Measurements from ENCODE around the gene NCBP2. TPM values are rescaled to one million over a fixed set of nuclear protein-coding genes. Genes with fewer than 3 reads are reported as not detected.

Gene NCBP2
- total RNA-seq, 1 donor from 2014 or later, result 54.7 TPM

DNA sequence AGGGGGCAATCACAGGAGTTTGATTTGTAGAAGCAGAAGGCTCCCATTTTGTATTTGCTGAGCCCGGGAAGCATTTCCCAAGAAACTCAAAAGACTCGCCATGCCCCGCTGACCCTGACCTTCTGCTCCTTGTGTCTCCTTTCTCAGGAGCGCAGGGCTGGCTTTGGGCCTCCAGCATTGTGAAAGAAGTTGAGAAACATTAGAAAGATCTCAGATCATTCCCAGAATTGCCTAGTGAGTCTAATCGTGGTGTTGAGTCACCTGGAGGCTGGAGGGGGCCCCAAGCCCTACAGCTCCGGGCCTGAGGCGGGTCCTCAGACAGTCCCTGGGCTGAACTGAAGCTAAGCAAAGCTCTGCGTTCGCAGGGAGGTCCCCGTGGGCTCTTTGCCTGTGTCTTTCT, 37.2 kb upstream of the NCBP2 start:
- H3K36me3 ChIP-seq, result no peaks in the 10 kb centered on the region
- no peaks in the 10 kb centered on the region for H3K27me3 ChIP-seq
- no peak overlapping the region for H3K4me3 ChIP-seq
- DNase-seq (no peak), ATAC-seq (no peak)
- H3K27ac ChIP-seq, result no peak overlapping the region
- no peaks in the 10 kb centered on the region for H3K9me3 ChIP-seq
- TF ChIP-seq CTCF (IDR thresholded peaks at IDR 0.05), result no peak
- intact Hi-C loops (cut with DNase I), result no loop called here
- H3K4me1 ChIP-seq, result no peaks in the 10 kb centered on the region

DNA sequence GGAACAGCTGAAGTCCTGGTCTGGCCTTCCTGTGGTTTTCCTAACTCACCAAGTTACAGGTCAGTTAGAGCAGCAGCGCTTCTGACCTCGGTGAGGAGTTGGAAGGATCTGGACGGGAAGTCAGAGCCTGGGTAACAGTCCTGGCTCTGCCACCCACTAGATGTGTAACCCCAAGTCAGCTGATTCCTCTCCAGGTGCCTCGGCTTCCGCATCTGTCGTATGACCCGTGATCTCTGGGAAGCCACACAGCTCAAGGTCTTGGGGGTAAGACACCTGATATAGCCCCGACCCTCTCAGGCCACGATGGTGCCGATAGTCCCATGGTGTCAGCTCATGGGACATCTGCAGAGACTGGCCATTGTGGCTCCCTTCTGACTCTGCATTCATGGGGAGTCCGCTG, 34.6 kb upstream of the NCBP2 start:
- Histone ChIP-seq H3K4me1 (no peaks in the 10 kb centered on the region), H3K27ac (no peak overlapping the region), H3K36me3 (no peaks in the 10 kb centered on the region), H3K4me3 (no peak overlapping the region), H3K27me3 (no peaks in the 10 kb centered on the region), H3K9me3 (no peaks in the 10 kb centered on the region)
- no peak for DNase-seq
- no peak for TF ChIP-seq CTCF (IDR thresholded peaks at IDR 0.05)
- no peak for ATAC-seq
- intact Hi-C loops (cut with DNase I), result no loop called here

DNA sequence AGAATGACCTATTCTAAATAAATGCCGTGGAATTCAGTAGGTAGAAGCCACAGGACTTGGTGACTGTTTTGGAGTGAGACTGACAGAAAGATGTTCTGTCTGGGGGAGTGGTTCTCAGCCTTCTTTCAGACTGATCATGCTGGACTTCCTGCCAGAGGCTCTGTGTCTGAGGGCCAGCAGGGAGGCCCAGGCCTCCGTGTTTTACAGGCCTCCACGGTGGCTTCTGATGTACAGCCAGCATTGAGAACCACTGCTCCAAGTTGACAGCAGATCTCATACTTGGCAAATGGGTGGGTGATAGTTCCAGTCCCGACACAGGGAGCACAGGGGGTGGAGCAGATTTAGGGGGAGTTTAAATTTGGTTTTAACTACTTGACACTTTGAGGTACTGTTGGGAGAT, 33.0 kb upstream of the NCBP2 start:
- Histone ChIP-seq H3K4me3 (no peak overlapping the region), H3K27ac (no peak overlapping the region), H3K9me3 (no peaks in the 10 kb centered on the region), H3K27me3 (no peaks in the 10 kb centered on the region), H3K36me3 (no peaks in the 10 kb centered on the region), H3K4me1 (no peaks in the 10 kb centered on the region)
- TF ChIP-seq CTCF (IDR thresholded peaks at IDR 0.05), result no peak
- ATAC-seq (no peak), DNase-seq (no peak)
- intact Hi-C loops (cut with DNase I), result no loop called here

GRCh38 chr3:196974661-196975060, 32.3 kb upstream of the NCBP2 start:
- Histone ChIP-seq H3K4me3 (no peak overlapping the region), H3K36me3 (no peaks in the 10 kb centered on the region), H3K27me3 (no peaks in the 10 kb centered on the region), H3K9me3 (no peaks in the 10 kb centered on the region), H3K27ac (no peak overlapping the region), H3K4me1 (no peaks in the 10 kb centered on the region)
- intact Hi-C loops (cut with DNase I), result no loop called here
- no peak for ATAC-seq
- no peak for DNase-seq
- TF ChIP-seq CTCF (IDR thresholded peaks at IDR 0.05), result no peak

GRCh38 chr3:196971094-196971698, 28.9 kb upstream of the NCBP2 start:
- TF ChIP-seq CTCF (IDR thresholded peaks at IDR 0.05), result no peak
- Histone ChIP-seq H3K27ac (no peak overlapping the region), H3K4me3 (no peak overlapping the region), H3K4me1 (peaks cover 13% of the 10 kb centered on the region), H3K9me3 (no peaks in the 10 kb centered on the region), H3K27me3 (no peaks in the 10 kb centered on the region), H3K36me3 (no peaks in the 10 kb centered on the region)
- ATAC-seq (no peak), DNase-seq (no peak)
- intact Hi-C loops (cut with DNase I), result no loop called here

GRCh38 chr3:196970547-196971093, 28.3 kb upstream of the NCBP2 start:
- Histone ChIP-seq H3K4me1 (peaks cover 13% of the 10 kb centered on the region), H3K4me3 (no peak overlapping the region), H3K27ac (no peak overlapping the region), H3K36me3 (no peaks in the 10 kb centered on the region), H3K9me3 (no peaks in the 10 kb centered on the region), H3K27me3 (no peaks in the 10 kb centered on the region)
- no peak for TF ChIP-seq CTCF (IDR thresholded peaks at IDR 0.05)
- no peak for DNase-seq
- intact Hi-C loops (cut with DNase I), result no loop called here
- ATAC-seq, result no peak

Measured in upper lobe of right lung (tissue), 1 donor.